HepG2 (cell line): ENCODE measurements around the gene NDN. TPM values are rescaled to one million over a fixed set of nuclear protein-coding genes. Genes with fewer than 3 reads are reported as not detected.

Source experiments
- ATAC-seq: fragments of 200-7000 bp; cut with Tn5 transposase; 3 replicates; pipeline ENCODE4 v1.9.1; 2020; ENCODE audit warnings: mild to moderate bottlenecking, moderate library complexity
- Bru-seq: library from RNA; stranded (reverse); fragments of 400-500 nt; gene quantifications from one replicate; lab custom pipeline; 2021; lab: Mats Ljungman, UMichigan
- BruChase-seq, 2 experiments: library from RNA; stranded (reverse); fragments of 400-500 nt; gene quantifications; one replicate each; lab custom pipeline; 2021; lab: Mats Ljungman, UMichigan
- BruUV-seq: library from RNA; stranded (reverse); fragments of 400-500 nt; replicated peaks from 2 replicates; lab custom pipeline; 2021; lab: Mats Ljungman, UMichigan
- CTCF ChIA-PET: fragments of 300-600 bp; formaldehyde crosslinking; extraction: SDS; loops from one replicate; lab custom pipeline; 2021; ENCODE audit warnings: low total read pairs, inconsistent platforms, low intra/inter-chr PET ratio; lab: Yijun Ruan, JAX
- POLR2A ChIA-PET: fragments of 350-600 bp; sonication (Branson Sonifier 250); formaldehyde crosslinking; loops from one replicate; lab custom pipeline; 2020; ENCODE audit warnings: antibody characterized with exemption, inconsistent platforms; lab: Yijun Ruan, JAX
- DNase-seq: peaks from one replicate; pipeline ENCODE4 v3.0.0-alpha.2; 2015; ENCODE audit warnings: low spot score
- FAIRE-seq: peaks from 3 replicates; lab custom pipeline; 2011; peaks lifted over from hg19 to GRCh38; lab: Jason Lieb, UNC
- H2AFZ ChIP-seq: one replicate; pipeline ENCODE4 v1.6.1; 2011; ENCODE audit warnings: low read length, inconsistent platforms
- H3K27ac ChIP-seq: fragments of 300-600 bp; 3 replicates; pipeline ENCODE4 v1.8.0; 2011; ENCODE audit warnings: mixed run types, mild to moderate bottlenecking, mixed read lengths, low read length, inconsistent platforms; ENCODE audit not compliant: insufficient read depth; ENCODE audit errors: extremely low read length
- H3K27me3 ChIP-seq, 2 experiments: fragments of 200-600 bp in 1 of 2; 2 replicates in 1 of 2; 3 replicates in 1 of 2; pipeline versions ENCODE4 v1.6.0 to v1.8.0; 2011; ENCODE audit warnings: low read length in 2 of 2, mild to moderate bottlenecking in 2 of 2, moderate library complexity in 2 of 2, inconsistent platforms in 1 of 2; ENCODE audit not compliant: insufficient read depth in 2 of 2, control insufficient read depth in 1 of 2
- H3K36me3 ChIP-seq, 2 experiments: fragments of 200-600 bp in 1 of 2; replicated peaks in 1 of 2; 2 replicates in 1 of 2; 3 replicates in 1 of 2; pipeline versions ENCODE4 v1.5.1 to v1.8.0; 2011; ENCODE audit warnings: low read length in 2 of 2, inconsistent platforms in 1 of 2; ENCODE audit not compliant: insufficient read depth in 2 of 2, control insufficient read depth in 1 of 2
- H3K4me1 ChIP-seq: 2 replicates; pipeline ENCODE4 v1.5.1; 2012; ENCODE audit warnings: low read length, inconsistent platforms; ENCODE audit not compliant: insufficient read depth
- H3K4me2 ChIP-seq: 2 replicates; pipeline ENCODE4 v1.6.0; 2011; ENCODE audit warnings: low read depth, low read length, inconsistent platforms
- H3K4me3 ChIP-seq, 3 experiments: fragments of 200-600 bp in 1 of 3; sonication (generic), shearing (Covaris generic) in 1 of 3; replicated peaks in 1 of 3; 2 replicates each; pipeline ENCODE4 v1.5.1; 2011 to 2016; ENCODE audit warnings: low read length in 3 of 3, inconsistent platforms in 2 of 3, low read depth in 2 of 3, mild to moderate bottlenecking in 2 of 3, control low read depth in 1 of 3, mixed read lengths in 1 of 3; ENCODE audit not compliant: insufficient read depth in 1 of 3
- H3K79me2 ChIP-seq: one replicate; pipeline ENCODE4 v1.6.1; 2011; ENCODE audit warnings: low read length, inconsistent platforms; ENCODE audit not compliant: insufficient read depth
- H3K9ac ChIP-seq: 2 replicates; pipeline ENCODE4 v1.6.0; 2011; ENCODE audit warnings: mild to moderate bottlenecking, low read depth, low read length, inconsistent platforms; ENCODE audit not compliant: insufficient read depth
- H3K9me3 ChIP-seq: 2 replicates; pipeline ENCODE4 v1.5.1; 2012; ENCODE audit warnings: mild to moderate bottlenecking, low read length
- H4K20me1 ChIP-seq: 2 replicates; pipeline ENCODE4 v1.6.0; 2011; ENCODE audit warnings: inconsistent platforms, mild to moderate bottlenecking, low read length, moderate library complexity; ENCODE audit not compliant: insufficient read depth
- ELF1 ChIP-seq: sonication (generic); formaldehyde crosslinking; IDR thresholded peaks from 2 replicates; pipeline ENCODE4 v1.4.0; 2020; ENCODE audit warnings: missing genetic modification reagents
- HHEX ChIP-seq: IDR thresholded peaks from 2 replicates; pipeline ENCODE4 v1.6.1; 2016; ENCODE audit warnings: control low read depth
- MBNL3 ChIP-seq: fragments of 250-450 bp; sonication (Bioruptor Pico); conservative IDR thresholded peaks from 2 replicates; pipeline ENCODE4 v1.8.0; 2022; ENCODE audit warnings: mild to moderate bottlenecking, inconsistent platforms
- PLRG1 ChIP-seq: fragments of 450-650 bp; conservative IDR thresholded peaks from 2 replicates; pipeline ENCODE4 v1.6.1; 2016
- SNAPC2 ChIP-seq: sonication (generic); formaldehyde crosslinking; IDR thresholded peaks from 2 replicates; pipeline ENCODE4 v1.8.1; 2022; ENCODE audit warnings: mild to moderate bottlenecking, missing genetic modification reagents
- ZNF224 ChIP-seq: sonication (generic); formaldehyde crosslinking; IDR thresholded peaks from 2 replicates; pipeline ENCODE4 v1.5.0; 2020; ENCODE audit warnings: mild to moderate bottlenecking, missing genetic modification reagents
- ZNF777 ChIP-seq: sonication (generic); formaldehyde crosslinking; IDR thresholded peaks from 2 replicates; pipeline ENCODE4 v1.4.0; 2020; ENCODE audit warnings: missing genetic modification reagents
- ZNF792 ChIP-seq: IDR thresholded peaks from 2 replicates; pipeline ENCODE4 v1.6.1; 2016
- WGBS: methylation state at CpG from one replicate; pipeline ENCODE4 v1.1.6; 2017; ENCODE audit warnings: low lambda C conversion rate; 5-methylcytosine and 5-hydroxymethylcytosine counted together
- in situ Hi-C: cut with HindIII; loops from 2 replicates; pipeline ENCODE4 v1.10.0; 2017; ENCODE audit warnings: low pct_unique_long_range_greater_than_20kb; ENCODE audit not compliant: extremely low pct_ligation_motif_present
- intact Hi-C: fragments of 100-400 bp; cut with micrococcal nuclease; formaldehyde crosslinking; loops from one replicate; pipeline ENCODE4 v1.10.0; 2022; ENCODE audit not compliant: unreplicated experiment
- long read RNA-seq, 2 experiments: library from RNA in 1 of 2; library from polyadenylated mRNA in 1 of 2; stranded (forward) in 1 of 2; unstranded in 1 of 2; transcript quantifications; one replicate each; pipeline ENCODE4 v2.0.0, GENCODE V29; 2019 to 2022
- polyA minus RNA-seq, 3 experiments: library from RNA; depleted of rRNA, polyadenylated mRNA; stranded (reverse); fragments of >200 nt; gene quantifications; 2 replicates each; pipeline ENCODE4 v1.2.3, GENCODE V29; 2011; ENCODE audit warnings: low replicate concordance in 1 of 3
- polyA plus RNA-seq, 8 experiments: library from polyadenylated mRNA; depleted of rRNA in 3 of 8; stranded (reverse) in 7 of 8; unstranded in 1 of 8; fragments of >200 nt; fragmentation: Illumina TruSeq in 4 of 8; extraction: Trizol in 4 of 8; gene quantifications; 2 replicates each; pipeline versions ENCODE4 v1.2.1 to v1.2.3, GENCODE V29; 2011 to 2016; ENCODE audit warnings: low read depth in 4 of 8, missing spikeins in 1 of 8, mixed read lengths in 1 of 8; ENCODE audit not compliant: insufficient read depth in 1 of 8
- total RNA-seq, 5 experiments: library from RNA; depleted of rRNA; stranded (reverse); fragments of >200 nt; fragmentation: Illumina TruSeq; extraction: Trizol; gene quantifications; 2 replicates each; pipeline ENCODE4 v1.2.3, GENCODE V29; 2016; ENCODE audit warnings: low read depth in 1 of 5
- TF ChIP-seq, protein P1 (sequence below): sonication (generic); formaldehyde crosslinking; IDR thresholded peaks from 2 replicates; pipeline ENCODE4 v1.9.0; 2021; ENCODE audit warnings: missing genetic modification reagents, mild to moderate bottlenecking, borderline replicate concordance
- TF ChIP-seq, protein P2 (sequence below), 2 experiments: fragments of 450-650 bp in 1 of 2; sonication (generic) in 1 of 2; formaldehyde crosslinking in 1 of 2; IDR thresholded peaks; 2 replicates each; pipeline versions ENCODE4 v1.6.1 to v1.8.0; 2016 to 2022; ENCODE audit warnings: antibody characterized with exemption in 1 of 2, mild to moderate bottlenecking in 1 of 2, missing genetic modification reagents in 1 of 2

The NDN gene, protein sequence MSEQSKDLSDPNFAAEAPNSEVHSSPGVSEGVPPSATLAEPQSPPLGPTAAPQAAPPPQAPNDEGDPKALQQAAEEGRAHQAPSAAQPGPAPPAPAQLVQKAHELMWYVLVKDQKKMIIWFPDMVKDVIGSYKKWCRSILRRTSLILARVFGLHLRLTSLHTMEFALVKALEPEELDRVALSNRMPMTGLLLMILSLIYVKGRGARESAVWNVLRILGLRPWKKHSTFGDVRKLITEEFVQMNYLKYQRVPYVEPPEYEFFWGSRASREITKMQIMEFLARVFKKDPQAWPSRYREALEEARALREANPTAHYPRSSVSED
- total RNA-seq (2016; rRNA removed; fragmentation: Illumina TruSeq; extraction: Trizol) = not detected in 2 replicates
- total RNA-seq (2016; cell fraction: cytosol; rRNA removed; fragmentation: Illumina TruSeq; extraction: Trizol; ENCODE audit: low read depth) = not detected in 2 replicates
- total RNA-seq (2016; cell fraction: insoluble cytoplasmic fraction; rRNA removed; fragmentation: Illumina TruSeq; extraction: Trizol) = not detected in 2 replicates
- total RNA-seq (2016; cell fraction: membrane; rRNA removed; fragmentation: Illumina TruSeq; extraction: Trizol) = not detected in 2 replicates
- not detected in 2 replicates for total RNA-seq (2016; cell fraction: nucleus; rRNA removed; fragmentation: Illumina TruSeq; extraction: Trizol)
- 0.03 TPM in 1 of 2 replicates, not detected in the other for polyA plus RNA-seq (2011; rRNA removed)
- not detected in 2 replicates for polyA plus RNA-seq (2011; cell fraction: cytosol; rRNA removed)
- 0.21 and 0.23 TPM in 2 replicates for polyA plus RNA-seq (2011; cell fraction: nucleus; rRNA removed)
- polyA plus RNA-seq (2012) = not detected in 2 replicates
- not detected in 2 replicates for polyA plus RNA-seq (2016; cell fraction: cytosol; fragmentation: Illumina TruSeq; extraction: Trizol; ENCODE audit: low read depth)
- not detected in 2 replicates for polyA plus RNA-seq (2016; cell fraction: insoluble cytoplasmic fraction; fragmentation: Illumina TruSeq; extraction: Trizol; ENCODE audit: low read depth)
- polyA plus RNA-seq (2016; cell fraction: membrane; fragmentation: Illumina TruSeq; extraction: Trizol; ENCODE audit: low read depth) = not detected in 2 replicates
- not detected in 2 replicates for polyA plus RNA-seq (2016; cell fraction: nucleus; fragmentation: Illumina TruSeq; extraction: Trizol; ENCODE audit: insufficient read depth, low read depth)
- not detected in 2 replicates for polyA minus RNA-seq (2011; rRNA and poly(A)+ RNA removed; ENCODE audit: low replicate concordance)
- polyA minus RNA-seq (2011; cell fraction: cytosol; rRNA and poly(A)+ RNA removed) = not detected in 2 replicates
- not detected in 2 replicates for polyA minus RNA-seq (2011; cell fraction: nucleus; rRNA and poly(A)+ RNA removed)
- not detected for Bru-seq, nascent RNA
- not detected for BruChase-seq, experiment 1, labeled RNA remaining after a 6-hour chase
- percentile 24 among the genes with signal in this experiment for BruChase-seq, experiment 2, labeled RNA remaining after a 2-hour chase
- long read RNA-seq, experiment 1 = 0 reads
- long read RNA-seq, experiment 2 = 0 reads

DNA sequence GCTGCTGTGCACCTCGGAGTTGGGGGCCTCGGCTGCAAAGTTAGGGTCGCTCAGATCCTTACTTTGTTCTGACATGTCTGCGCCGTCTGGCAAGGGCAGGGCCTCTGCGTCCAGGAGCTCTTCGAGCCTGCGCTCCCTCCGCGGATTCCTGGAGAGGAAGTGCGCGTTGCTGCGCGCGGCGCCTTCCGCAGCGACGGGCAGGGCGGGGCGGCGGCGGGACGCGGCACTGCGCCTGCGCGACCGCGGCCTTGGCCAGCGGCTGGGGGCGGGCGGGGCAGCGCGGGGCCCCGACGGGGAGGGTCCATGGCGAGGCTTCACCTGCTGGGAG is at the start of gene NDN:
NDN (minus strand) TSS at position 163 of the 328 bp plus-strand sequence; CDS start at position 75, 88 bp downstream.
- Histone ChIP-seq H3K9me3 (no peaks in the 10 kb centered on the region), H3K36me3 (no peaks in the 10 kb centered on the region), H3K4me1 (peaks cover 37% of the 10 kb centered on the region), H2AFZ (no peak within 1 kb of the TSS), H3K27me3 (no peaks in the 10 kb centered on the region), H3K4me3 (no peak within 1 kb of the TSS), H3K27ac (no peak within 1 kb of the TSS), H3K9ac (no peak within 1 kb of the TSS), H4K20me1 (no peaks in the 10 kb centered on the region), H3K4me2 (no peak within 1 kb of the TSS), H3K79me2 (no peaks in the 10 kb centered on the region)
- no TSS peak for BruUV-seq
- CTCF ChIA-PET = no interaction called here
- FAIRE-seq = no peak
- 88% methylated on average over 33 of the region's 38 CpGs for WGBS
- ATAC-seq = no peak
- DNase-seq = no peak
- in situ Hi-C loops = no loop called here
- POLR2A ChIA-PET = no interaction called here
- intact Hi-C loops = no loop called here
- TF ChIP-seq ZNF224 (CRISPR knock-in tag) (no peak), SNAPC2 (CRISPR knock-in tag) (no peak), HHEX (no peak), ZNF792 (CRISPR knock-in tag) (no peak), ELF1 (CRISPR knock-in tag) (no peak), MBNL3 (CRISPR knock-in tag) (no peak), ZNF777 (no peak), PLRG1 (no peak)
- TF ChIP-seq, protein P1, sequence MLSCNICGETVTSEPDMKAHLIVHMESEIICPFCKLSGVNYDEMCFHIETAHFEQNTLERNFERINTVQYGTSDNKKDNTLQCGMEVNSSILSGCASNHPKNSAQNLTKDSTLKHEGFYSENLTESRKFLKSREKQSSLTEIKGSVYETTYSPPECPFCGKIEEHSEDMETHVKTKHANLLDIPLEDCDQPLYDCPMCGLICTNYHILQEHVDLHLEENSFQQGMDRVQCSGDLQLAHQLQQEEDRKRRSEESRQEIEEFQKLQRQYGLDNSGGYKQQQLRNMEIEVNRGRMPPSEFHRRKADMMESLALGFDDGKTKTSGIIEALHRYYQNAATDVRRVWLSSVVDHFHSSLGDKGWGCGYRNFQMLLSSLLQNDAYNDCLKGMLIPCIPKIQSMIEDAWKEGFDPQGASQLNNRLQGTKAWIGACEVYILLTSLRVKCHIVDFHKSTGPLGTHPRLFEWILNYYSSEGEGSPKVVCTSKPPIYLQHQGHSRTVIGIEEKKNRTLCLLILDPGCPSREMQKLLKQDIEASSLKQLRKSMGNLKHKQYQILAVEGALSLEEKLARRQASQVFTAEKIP (CRISPR knock-in tag) = no peak
- TF ChIP-seq, protein P2, sequence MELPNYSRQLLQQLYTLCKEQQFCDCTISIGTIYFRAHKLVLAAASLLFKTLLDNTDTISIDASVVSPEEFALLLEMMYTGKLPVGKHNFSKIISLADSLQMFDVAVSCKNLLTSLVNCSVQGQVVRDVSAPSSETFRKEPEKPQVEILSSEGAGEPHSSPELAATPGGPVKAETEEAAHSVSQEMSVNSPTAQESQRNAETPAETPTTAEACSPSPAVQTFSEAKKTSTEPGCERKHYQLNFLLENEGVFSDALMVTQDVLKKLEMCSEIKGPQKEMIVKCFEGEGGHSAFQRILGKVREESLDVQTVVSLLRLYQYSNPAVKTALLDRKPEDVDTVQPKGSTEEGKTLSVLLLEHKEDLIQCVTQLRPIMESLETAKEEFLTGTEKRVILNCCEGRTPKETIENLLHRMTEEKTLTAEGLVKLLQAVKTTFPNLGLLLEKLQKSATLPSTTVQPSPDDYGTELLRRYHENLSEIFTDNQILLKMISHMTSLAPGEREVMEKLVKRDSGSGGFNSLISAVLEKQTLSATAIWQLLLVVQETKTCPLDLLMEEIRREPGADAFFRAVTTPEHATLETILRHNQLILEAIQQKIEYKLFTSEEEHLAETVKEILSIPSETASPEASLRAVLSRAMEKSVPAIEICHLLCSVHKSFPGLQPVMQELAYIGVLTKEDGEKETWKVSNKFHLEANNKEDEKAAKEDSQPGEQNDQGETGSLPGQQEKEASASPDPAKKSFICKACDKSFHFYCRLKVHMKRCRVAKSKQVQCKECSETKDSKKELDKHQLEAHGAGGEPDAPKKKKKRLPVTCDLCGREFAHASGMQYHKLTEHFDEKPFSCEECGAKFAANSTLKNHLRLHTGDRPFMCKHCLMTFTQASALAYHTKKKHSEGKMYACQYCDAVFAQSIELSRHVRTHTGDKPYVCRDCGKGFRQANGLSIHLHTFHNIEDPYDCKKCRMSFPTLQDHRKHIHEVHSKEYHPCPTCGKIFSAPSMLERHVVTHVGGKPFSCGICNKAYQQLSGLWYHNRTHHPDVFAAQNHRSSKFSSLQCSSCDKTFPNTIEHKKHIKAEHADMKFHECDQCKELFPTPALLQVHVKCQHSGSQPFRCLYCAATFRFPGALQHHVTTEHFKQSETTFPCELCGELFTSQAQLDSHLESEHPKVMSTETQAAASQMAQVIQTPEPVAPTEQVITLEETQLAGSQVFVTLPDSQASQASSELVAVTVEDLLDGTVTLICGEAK (IDR thresholded peaks at IDR 0.05) = no peak
- TF ChIP-seq, protein P2 (CRISPR knock-in tag; IDR thresholded peaks at IDR 0.05) = no peak
